Measurements from ENCODE around the gene MAP3K12.

DNA sequence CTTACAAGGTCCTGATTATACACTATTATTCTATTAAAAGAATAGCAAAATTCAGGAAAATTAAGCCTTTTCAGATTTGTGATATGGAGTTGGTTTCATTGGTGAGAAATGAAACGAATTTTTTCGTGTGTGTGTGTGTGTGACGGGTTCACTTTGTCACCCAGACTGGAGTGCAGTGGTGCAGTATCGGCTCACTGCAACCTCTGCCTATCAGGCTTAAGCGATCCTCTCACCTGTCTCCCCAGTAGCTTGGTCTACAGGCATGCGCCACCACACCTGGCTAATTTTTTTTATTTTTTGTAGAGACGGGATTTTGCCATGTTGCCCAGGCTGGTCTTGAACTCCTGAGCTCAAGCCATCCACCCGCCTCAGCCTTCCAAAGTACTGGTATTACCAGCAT lies 37.7 kb downstream of the MAP3K12 start:
- TF ChIP-seq, protein P1, sequence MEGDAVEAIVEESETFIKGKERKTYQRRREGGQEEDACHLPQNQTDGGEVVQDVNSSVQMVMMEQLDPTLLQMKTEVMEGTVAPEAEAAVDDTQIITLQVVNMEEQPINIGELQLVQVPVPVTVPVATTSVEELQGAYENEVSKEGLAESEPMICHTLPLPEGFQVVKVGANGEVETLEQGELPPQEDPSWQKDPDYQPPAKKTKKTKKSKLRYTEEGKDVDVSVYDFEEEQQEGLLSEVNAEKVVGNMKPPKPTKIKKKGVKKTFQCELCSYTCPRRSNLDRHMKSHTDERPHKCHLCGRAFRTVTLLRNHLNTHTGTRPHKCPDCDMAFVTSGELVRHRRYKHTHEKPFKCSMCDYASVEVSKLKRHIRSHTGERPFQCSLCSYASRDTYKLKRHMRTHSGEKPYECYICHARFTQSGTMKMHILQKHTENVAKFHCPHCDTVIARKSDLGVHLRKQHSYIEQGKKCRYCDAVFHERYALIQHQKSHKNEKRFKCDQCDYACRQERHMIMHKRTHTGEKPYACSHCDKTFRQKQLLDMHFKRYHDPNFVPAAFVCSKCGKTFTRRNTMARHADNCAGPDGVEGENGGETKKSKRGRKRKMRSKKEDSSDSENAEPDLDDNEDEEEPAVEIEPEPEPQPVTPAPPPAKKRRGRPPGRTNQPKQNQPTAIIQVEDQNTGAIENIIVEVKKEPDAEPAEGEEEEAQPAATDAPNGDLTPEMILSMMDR (conservative IDR thresholded peaks at IDR 0.05 in 1 of 2, IDR thresholded peaks at IDR 0.05 in 1 of 2; ENCODE audit: low read depth in 1 of 2, low read length in 2 of 2), result no peak
- no peak for TF ChIP-seq EZH2 (IDR thresholded peaks at IDR 0.05; ENCODE audit: low read length, missing control alignments)

Measured in fibroblast of lung (primary cell).